Fibroblast of skin of left quadriceps (primary cell): ENCODE measurements around the gene TSSC4.

Experiments
- DNase-seq, 2 experiments: peaks; one replicate each; pipeline ENCODE4 v3.0.0-alpha.2; 2013; ENCODE audit warnings: low read depth in 2 of 2

Gene TSSC4

DNA sequence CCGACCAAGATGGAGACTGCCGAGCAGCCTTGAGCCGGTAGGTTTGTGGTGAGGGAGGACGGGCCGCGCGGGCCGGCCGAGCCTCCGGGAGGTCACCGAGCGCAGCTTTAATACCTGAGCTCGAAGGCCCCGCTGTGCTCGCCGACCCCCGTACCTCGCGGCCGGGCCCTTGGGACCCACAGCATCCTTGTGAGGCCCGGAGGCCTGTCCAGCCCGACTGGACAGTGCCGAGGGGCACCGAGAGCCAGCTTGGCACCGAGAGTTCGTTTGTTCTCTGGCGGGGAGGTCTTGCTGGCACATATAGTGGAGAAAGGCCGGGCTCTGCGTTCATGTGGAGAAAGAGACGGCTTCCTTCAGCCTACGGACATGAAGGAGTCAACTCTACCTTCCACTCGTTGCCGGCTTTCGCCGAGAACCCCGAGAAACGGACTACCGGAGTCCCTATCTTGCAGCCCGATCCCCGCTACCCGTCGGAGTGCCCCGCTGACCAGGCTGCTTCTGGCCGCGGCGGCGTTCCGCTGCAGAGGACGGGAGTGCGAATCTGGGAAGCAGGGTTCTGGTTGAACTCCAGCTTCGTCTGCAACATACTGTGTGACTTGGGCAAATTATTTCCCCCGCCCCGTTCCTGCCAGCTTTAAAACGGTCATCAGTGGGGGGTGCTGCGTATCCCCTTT lies 349 bp downstream of the TSSC4 start:
- DNase-seq = no peak

GRCh38 chr11:2401436-2401984 lies 960 bp downstream of the TSSC4 start:
- DNase-seq = no peak

DNA sequence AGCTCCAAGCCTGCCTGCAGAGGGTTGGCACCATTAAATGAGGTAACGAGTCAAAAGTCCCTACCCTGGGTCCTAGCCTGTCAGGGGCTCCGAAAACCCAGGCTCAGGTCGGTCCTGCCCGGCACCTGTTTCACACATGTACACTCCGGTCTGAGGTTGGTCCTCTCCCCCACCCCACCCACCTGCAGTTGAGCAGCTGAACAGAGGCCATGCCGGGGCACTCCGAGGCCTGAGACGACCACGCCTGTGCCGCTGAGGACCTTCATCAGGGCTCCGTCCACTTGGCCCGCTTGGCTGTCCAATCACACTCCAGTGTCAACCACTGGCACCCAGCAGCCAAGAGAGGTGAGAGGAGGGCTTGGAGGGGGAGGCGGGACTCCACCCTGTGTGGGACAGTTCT lies 1.6 kb downstream of the TSSC4 start:
- no peak for DNase-seq

DNA sequence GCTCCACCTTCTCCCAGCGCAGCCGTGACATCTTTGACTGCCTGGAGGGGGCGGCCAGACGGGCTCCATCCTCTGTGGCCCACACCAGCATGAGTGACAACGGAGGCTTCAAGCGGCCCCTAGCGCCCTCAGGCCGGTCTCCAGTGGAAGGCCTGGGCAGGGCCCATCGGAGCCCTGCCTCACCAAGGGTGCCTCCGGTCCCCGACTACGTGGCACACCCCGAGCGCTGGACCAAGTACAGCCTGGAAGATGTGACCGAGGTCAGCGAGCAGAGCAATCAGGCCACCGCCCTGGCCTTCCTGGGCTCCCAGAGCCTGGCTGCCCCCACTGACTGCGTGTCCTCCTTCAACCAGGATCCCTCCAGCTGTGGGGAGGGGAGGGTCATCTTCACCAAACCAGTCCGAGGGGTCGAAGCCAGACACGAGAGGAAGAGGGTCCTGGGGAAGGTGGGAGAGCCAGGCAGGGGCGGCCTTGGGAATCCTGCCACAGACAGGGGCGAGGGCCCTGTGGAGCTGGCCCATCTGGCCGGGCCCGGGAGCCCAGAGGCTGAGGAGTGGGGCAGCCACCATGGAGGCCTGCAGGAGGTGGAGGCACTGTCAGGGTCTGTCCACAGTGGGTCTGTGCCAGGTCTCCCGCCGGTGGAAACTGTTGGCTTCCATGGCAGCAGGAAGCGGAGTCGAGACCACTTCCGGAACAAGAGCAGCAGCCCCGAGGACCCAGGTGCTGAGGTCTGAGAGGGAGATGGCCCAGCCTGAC lies 2.5 kb downstream of the TSSC4 start:
- DNase-seq = no peak

DNA sequence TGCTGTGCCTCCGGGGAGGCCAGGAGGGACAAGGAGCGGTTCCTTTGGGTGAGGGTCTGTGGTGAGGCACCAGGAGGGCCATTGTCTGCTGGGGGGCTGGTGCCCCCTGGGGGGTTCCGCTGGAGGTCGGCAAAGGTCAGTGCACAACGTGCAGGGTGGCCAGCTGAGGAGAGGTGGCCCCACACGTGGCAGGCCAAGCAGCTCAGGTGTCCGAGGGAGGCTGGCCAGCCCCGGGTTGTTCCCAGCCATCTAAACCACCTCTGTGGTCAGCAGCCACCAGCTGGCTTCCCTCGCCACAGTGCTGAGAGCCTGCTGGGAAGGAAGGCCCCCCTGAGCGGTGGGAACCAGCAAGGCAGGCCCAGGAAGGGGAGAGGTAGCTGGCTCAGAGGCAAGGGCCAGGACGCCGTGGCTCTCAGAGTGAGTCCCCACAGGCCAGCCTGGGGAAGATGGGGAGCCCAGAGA lies 4.2 kb downstream of the TSSC4 start:
- no peak for DNase-seq

DNA sequence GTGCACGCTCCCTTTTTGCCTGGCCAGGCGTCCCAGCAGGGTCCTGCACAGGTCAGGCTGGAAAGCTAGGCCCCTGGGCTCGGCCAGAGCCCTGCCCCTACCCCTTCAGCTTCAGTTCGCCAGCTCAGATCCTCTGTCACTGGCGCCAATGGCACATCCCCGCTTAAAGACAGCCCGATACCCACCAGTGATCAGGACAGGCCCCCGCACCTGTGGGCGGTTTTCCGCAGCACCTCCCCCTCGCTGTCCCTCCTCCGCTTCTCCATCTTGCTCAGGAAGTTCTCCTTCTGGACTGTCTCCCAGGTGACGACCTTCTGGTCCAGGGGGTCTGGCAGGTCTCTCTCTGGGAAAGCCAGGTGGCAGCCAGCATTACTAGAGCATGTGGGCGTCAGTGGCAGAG lies 5.9 kb downstream of the TSSC4 start:
- DNase-seq = no peak

DNA sequence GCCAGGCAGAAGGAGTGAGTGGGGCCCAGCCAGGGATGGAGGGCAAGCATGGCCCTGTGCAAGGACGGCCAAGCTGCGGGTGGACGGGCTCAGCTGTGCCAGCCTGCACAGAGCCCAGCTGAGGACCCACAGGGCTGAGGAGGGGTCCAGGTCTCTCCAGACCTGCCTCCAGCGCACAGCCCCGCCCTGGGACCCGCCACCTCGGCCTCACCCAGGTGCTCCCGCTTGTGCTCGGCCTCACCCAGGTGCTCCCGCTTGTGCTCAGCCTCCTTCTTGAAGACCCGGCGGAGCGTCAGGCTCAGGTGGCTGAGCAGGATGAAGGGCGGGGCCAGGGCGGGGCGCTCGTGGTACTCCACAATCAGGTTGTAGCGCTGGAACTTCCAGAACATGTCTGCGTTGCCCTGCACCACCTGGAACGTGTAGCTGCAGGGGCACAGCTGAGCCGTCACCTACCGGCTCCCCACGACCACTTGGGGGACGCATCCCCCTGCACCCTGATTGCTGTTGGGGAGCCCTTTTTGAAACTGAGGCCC lies 6.4 kb downstream of the TSSC4 start:
- DNase-seq = no peak

- no peak for DNase-seq
Measured at GRCh38 chr11:2408671-2409070, 8.1 kb downstream of the TSSC4 start.

DNA sequence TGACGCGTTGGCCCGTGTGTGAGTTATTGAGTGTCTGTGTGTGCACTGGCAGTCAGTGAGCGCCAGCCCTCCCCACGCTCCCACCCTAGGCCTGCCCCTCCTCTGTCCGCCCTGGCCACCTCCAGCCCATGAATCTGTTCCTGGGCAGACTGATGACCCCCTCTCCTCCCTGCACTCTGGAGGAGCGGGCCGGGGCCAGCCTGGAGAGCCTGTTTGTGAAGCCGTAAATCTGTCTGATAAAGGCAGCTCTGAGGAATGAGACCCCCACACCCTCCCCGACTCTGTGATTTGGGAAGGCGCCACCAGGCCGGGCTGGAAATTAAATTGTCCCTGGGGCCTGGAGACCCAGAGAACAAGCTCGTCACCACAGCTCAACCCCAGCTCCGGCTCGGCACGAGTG lies 8.6 kb downstream of the TSSC4 start:
- no peak for DNase-seq

DNA sequence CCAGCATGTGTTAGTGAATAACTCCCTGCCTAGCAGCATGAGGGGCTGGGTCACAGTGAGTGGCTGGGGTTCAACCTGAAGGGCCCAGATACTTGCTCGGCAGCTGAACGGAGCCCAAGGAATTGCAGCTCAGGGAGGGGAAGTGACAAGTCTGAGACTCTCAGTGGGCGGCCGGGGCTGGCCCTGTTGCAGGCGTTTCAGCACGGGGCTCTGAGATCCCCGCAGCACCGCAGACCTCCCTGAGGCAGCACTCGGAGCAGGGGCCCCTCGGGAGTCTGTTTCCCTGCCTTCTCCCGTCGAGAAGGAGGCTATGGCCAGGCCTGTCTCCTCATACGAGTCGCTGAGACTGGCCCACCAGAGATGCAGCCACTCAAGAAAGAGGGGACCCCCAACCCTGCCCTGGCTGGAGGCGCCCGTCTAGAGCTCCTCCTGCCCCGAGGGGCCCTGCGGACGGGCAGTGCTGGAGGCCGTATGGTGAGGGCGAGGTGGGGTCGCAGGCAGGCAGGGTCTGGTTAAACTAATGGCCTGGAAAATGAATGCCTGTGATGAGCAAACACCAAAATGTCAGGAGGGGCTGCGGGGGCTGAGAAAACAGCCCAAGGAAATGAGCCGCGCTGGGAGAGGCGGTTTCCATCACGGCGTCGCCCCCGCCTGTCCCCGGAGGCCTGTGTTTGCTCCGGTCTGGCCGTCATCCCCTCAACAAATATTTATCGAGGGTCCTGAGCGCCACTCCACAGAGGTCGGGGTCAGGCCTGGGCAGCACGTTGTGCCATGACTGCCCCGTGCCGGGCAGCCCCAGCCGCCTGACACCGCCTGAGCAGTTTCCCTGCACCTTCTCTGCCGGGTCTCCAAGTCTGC lies 9.3 kb downstream of the TSSC4 start:
- DNase-seq = no peak

DNA sequence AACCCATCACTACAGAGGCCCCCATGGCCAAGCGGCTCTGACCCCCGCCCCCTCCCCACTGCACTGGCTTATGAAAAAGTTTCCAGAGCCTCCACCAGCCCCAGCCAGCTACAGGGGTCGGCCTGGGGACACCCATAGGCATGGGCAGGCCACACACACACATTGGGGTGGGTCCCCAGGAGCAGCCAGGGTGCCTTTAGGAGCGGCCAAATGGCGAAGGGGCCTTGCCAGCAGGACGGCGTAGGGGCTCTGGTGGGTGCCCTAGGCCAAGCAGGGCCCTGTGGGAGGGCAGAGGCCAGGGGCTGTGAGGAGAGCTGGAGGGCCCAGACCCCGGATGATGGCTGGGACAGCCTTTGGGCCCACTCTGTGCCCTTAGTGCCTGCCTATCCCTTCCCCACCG lies 10.1 kb downstream of the TSSC4 start:
- no peak for DNase-seq

- no peak for DNase-seq
Measured at GRCh38 chr11:2411446-2412305, 11.1 kb downstream of the TSSC4 start.

DNA sequence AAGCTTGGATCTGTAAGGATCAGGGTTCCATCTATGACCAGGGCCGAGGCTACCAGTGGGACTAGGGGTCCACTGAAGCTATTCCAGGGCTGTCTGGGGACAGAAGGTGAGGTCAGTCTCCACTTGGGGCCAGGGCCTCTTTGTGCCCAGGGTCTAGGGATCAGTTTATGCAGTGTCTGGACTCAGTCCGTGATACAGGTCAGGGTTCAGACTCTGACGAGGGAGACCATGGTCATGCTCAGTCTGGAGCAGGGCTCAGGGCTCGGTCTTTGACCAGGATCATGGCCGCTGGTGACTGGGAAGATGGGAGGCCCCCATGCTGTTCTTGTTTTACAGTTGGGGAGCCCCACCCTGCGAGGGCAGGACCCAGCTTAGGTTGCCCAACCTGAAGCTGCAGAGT lies 11.8 kb downstream of the TSSC4 start:
- no peak for DNase-seq

DNA sequence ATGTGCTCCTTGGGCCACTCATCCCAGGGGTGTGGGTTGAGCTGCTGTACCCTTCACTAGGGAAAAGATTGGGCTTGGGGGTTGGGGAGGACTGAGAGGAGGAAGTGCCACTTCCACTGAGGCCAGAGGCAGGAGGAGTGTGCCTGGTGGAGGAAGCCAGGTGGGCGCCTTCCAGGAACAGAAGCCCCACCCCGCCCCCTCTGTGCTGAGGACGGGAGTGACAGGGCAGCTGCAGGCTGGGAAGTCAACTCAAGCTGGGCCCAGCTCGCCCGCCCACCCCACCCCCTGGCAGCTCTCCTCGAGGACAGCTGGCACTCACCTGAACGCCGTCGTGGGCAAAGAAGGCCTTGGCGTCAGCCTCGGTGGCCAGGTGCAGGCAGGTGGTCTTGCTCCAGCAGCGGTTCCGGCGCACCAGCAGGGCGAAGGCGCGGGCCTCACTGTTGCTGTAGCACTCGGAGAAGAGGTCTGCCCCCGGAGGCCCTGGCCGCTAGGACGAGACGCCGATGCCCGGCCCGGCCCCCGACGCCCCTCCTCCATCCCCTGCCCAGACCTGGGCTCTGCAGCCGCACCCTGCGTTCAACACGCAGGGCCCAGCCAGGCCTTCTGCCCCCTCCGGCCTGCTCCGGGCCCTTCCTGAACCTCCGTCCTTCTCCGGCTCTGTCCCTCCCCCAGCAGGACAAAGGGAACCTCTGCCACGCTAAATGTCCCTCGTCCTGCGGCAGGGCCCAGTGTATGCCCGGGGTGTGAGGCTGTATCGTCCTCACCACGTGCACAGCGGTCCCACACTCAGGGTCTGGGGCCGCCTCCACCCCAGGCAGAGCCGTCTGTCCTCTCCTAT lies 13.4 kb downstream of the TSSC4 start:
- no peak for DNase-seq

- no peak for DNase-seq
Measured at GRCh38 chr11:2414616-2415015, 14.1 kb downstream of the TSSC4 start.

DNA sequence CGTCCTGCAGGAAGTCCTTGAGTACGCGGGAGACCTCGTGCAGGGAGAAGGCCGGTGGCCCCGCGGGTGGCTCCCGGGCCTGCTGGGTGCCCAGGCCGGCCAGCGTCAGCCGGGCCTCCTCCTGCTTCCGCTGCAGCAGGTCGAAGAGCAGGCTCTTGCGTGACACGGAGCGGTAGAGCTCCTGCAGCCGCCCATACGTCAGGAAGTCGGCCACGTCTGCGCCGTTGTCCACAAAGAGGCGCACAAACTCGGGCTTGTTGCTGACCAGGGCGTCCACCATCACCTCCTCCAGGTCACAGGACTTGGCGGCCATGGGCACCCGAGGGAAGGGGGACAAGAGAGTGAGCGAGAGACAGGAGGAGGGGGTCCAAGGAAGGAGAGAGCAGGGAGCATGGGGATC lies 14.6 kb downstream of the TSSC4 start:
- no peak for DNase-seq

- DNase-seq = no peak
Measured at GRCh38 chr11:2415601-2416380, 15.2 kb downstream of the TSSC4 start.

DNA sequence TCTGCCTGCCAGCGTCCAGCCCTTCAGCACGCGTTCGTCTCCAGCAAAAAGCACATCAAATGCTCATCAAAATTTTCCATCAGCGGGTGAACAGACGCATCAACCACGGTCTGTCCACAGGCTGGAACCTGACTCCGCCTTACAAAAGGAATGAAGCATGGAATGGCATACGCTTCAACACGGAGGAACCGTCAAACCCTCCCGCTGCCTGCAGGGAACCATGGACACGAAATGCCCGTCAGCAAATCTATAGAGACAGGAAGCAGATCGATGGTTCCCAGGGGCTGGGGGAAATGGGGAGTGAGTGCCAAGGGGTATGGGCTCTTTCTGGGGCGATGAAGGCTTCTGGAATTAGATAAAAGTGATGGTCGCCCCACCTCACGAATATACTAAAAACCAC lies 16.2 kb downstream of the TSSC4 start:
- DNase-seq = no peak
